Mesothelial cell of epicardium (in vitro differentiated cells): ENCODE measurements around the gene TPRG1L. TPM values are rescaled to one million over a fixed set of nuclear protein-coding genes. Genes with fewer than 3 reads are reported as not detected.

ENCODE experiments used
- DNase-seq, 2 experiments: peaks; one replicate each; pipeline ENCODE4 v3.0.0; 2021; ENCODE audit warnings: low spot score in 2 of 2; ENCODE audit not compliant: unreplicated experiment in 2 of 2
- H3K27ac Mint-ChIP-seq: 2 replicates; pipeline ENCODE4 v1.8.0; 2021; ENCODE audit warnings: mixed read lengths
- H3K27me3 Mint-ChIP-seq: 2 replicates; pipeline ENCODE4 v1.8.0; 2021; ENCODE audit warnings: low read depth, mixed read lengths
- H3K36me3 Mint-ChIP-seq: 2 replicates; pipeline ENCODE4 v1.8.0; 2021; ENCODE audit warnings: mixed read lengths
- H3K4me1 Mint-ChIP-seq: 2 replicates; pipeline ENCODE4 v1.8.0; 2021; ENCODE audit warnings: mixed read lengths
- H3K4me3 Mint-ChIP-seq: 2 replicates; pipeline ENCODE4 v1.8.0; 2021; ENCODE audit warnings: mild to moderate bottlenecking, moderate library complexity, mixed read lengths
- H3K9me3 Mint-ChIP-seq: 2 replicates; pipeline ENCODE4 v1.8.0; 2021; ENCODE audit warnings: mixed read lengths
- total RNA-seq: library from RNA; stranded (reverse); gene quantifications from 3 replicates; pipeline ENCODE4 v1.2.1, GENCODE V29; 2021
- TF ChIP-seq, protein P1 (sequence below): fragments of 200-600 bp; sonication (generic); IDR thresholded peaks from one replicate; pipeline ENCODE4 v1.5.0; 2021; ENCODE audit warnings: antibody characterized with exemption; ENCODE audit not compliant: unreplicated experiment

The TPRG1L gene
- total RNA-seq, 1 donor from 2014 or later = 15.7 TPM

- Mint-ChIP-seq H3K4me1 (peaks cover 72% of the 10 kb centered on the region), H3K27ac (peak overlapping the region; percentile 92), H3K36me3 (no peaks in the 10 kb centered on the region), H3K27me3 (no peaks in the 10 kb centered on the region), H3K9me3 (no peaks in the 10 kb centered on the region), H3K4me3 (peak overlapping the region; percentile 68)
- TF ChIP-seq, protein P1, sequence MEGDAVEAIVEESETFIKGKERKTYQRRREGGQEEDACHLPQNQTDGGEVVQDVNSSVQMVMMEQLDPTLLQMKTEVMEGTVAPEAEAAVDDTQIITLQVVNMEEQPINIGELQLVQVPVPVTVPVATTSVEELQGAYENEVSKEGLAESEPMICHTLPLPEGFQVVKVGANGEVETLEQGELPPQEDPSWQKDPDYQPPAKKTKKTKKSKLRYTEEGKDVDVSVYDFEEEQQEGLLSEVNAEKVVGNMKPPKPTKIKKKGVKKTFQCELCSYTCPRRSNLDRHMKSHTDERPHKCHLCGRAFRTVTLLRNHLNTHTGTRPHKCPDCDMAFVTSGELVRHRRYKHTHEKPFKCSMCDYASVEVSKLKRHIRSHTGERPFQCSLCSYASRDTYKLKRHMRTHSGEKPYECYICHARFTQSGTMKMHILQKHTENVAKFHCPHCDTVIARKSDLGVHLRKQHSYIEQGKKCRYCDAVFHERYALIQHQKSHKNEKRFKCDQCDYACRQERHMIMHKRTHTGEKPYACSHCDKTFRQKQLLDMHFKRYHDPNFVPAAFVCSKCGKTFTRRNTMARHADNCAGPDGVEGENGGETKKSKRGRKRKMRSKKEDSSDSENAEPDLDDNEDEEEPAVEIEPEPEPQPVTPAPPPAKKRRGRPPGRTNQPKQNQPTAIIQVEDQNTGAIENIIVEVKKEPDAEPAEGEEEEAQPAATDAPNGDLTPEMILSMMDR = no peak
- no peak for DNase-seq
These were observed 12.7 kb upstream of the TPRG1L start for GRCh38 chr1:3612123-3612522.

DNA sequence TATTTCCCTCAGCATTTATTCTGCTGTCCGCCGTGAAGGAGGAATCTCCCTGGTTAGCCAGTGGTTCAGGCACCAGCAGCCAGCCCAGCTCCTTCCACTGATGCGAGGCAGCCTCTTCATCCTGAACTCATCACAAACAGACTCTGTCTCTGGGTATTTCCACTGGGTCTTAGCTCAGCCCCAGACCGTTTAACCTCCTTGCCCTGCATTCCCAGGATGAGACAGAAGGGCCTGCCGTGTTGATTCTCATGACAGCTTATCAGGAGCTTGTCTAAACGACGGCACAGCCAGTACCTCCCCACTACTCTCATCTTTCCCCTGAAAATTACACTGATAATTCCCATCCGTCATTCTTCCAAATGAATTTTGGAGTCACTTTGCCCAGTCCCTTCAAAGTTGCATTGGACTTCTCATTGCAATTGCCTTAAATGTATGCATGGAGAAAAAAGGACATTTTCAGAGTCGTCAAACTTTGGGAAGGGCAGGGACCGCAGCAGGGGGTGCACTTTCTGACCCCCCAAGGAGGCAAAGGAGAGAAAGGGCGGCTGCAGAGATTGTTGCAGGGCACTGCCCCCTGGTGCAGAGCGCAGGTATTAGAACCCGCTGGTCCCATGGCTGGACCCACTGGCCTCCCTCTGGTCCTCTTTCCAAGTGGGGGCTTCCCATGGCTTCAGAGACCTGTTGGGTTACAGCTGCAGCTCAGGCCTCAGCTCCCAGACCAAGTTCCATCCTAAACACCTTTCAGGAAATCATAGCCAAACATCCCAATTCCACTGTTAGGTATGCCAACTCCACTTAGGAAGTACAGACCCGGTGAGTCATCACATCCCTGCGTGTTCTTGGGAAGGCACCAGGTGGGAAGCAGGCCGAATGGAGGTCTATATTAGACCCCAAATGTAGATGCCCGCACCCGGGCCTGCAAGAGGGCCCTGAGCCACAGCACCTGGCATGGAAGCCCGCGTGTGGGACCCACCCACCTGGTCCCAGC is 9.8 kb upstream of the TPRG1L start:
- H3K27me3 Mint-ChIP-seq = peaks cover 4% of the 10 kb centered on the region
- H3K9me3 Mint-ChIP-seq = no peaks in the 10 kb centered on the region
- H3K27ac Mint-ChIP-seq = peak overlapping the region; percentile 99
- H3K4me3 Mint-ChIP-seq = peak overlapping the region; percentile 2
- peaks cover 67% of the 10 kb centered on the region for H3K4me1 Mint-ChIP-seq
- no peaks in the 10 kb centered on the region for H3K36me3 Mint-ChIP-seq
- TF ChIP-seq, protein P1 = peak; percentile 57
- DNase-seq = no peak

- Mint-ChIP-seq H3K36me3 (no peaks in the 10 kb centered on the region), H3K27me3 (peaks cover 4% of the 10 kb centered on the region), H3K4me3 (no peak overlapping the region), H3K9me3 (no peaks in the 10 kb centered on the region), H3K27ac (no peak overlapping the region), H3K4me1 (peaks cover 59% of the 10 kb centered on the region)
- DNase-seq = no peak
- TF ChIP-seq, protein P1 = no peak
These were observed 8.0 kb upstream of the TPRG1L start for GRCh38 chr1:3616861-3617260.

DNA sequence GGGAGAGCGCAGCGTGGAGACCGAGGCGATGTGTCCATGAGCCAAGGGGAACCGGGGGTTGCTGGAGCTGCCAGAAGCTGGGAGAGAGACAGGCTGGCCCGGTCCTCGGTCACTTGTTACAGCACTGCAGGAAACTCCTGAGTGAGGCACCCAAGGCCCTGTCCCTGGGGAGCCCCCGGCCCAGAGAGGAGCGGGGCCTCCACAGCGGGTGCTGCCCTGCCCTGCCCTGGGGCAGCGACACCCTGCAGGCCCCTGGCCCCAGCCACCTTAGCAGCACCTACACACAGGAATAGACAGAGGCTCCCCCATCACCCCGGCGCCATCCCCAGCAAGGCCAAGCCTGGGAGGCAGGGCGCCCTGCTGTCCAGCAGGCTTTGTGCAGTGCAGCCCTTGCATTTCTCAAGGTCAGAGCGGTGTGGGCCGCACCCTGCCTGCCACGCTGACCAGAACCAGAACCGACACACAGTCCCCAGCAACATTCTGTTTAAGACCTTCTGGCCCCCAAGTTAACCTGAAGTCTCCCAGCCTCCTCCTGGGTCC is 6.9 kb upstream of the TPRG1L start:
- H3K9me3 Mint-ChIP-seq = no peaks in the 10 kb centered on the region
- no peak for DNase-seq
- TF ChIP-seq, protein P1 = no peak
- no peak overlapping the region for H3K4me3 Mint-ChIP-seq
- H3K36me3 Mint-ChIP-seq = no peaks in the 10 kb centered on the region
- peaks cover 4% of the 10 kb centered on the region for H3K27me3 Mint-ChIP-seq
- peaks cover 51% of the 10 kb centered on the region for H3K4me1 Mint-ChIP-seq
- H3K27ac Mint-ChIP-seq = no peak overlapping the region

DNA sequence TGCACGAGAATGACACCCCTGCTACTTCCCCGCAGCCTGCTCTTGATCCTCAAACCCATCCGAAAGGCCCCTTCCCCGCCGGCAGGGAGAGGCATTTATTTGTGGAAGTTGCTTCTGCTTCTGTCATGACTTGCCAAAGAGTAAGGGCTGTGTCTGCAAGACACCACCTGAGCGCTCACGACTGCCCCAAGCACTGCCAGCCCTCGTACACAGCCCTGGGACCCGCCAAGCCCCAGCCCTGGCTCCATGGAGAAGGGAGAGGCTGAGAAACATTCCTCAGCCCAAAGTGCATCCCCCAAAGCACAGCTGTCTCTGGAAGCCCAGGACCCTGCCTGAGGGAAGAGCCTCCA is 6.3 kb upstream of the TPRG1L start:
- no peak for DNase-seq
- TF ChIP-seq, protein P1 = no peak
- Mint-ChIP-seq H3K36me3 (no peaks in the 10 kb centered on the region), H3K9me3 (no peaks in the 10 kb centered on the region), H3K27ac (peak overlapping the region; percentile 71), H3K4me3 (no peak overlapping the region), H3K27me3 (peaks cover 4% of the 10 kb centered on the region), H3K4me1 (peaks cover 51% of the 10 kb centered on the region)
